ENCODE data around the gene GDAP2.

DNA sequence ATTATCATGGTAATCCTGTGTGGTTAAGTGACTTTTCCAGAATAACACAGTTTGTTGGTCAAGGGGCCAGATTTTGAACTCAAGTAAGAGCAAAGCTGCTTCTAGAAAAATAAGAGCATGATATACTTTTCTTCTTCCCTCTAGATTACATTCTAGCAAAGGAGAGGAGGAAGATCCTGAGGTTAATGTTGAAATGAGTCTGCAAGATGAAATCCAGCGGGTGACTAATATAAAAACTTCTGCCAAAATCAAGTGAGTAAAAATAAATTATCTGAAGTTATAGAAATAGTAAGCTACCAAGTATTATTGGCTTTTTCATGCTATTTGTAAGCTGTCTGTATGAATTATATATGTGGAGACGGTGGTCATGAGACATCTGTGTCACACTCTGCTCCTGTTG is 12.9 kb upstream of the GDAP2 start:
- no peak for TF ChIP-seq CTCF (IDR thresholded peaks at IDR 0.05)
- TF ChIP-seq EP300 (IDR thresholded peaks at IDR 0.05): no peak

Data from sigmoid colon (tissue), 4 donors.